CD4-positive, alpha-beta T cell treated with Interleukin-2 at 100 ng/mL for 4 hours (primary cell): ENCODE data around the gene AHDC1.

Source experiments
- DNase-seq: peaks from one replicate; pipeline ENCODE4 v3.0.0-alpha.2; 2020; ENCODE audit warnings: low spot score

Gene AHDC1

GRCh38 chr1:27527223-27527889 is 76.6 kb downstream of the AHDC1 start:
- peak; percentile 52 for DNase-seq

GRCh38 chr1:27526569-27527222 is 77.2 kb downstream of the AHDC1 start:
- no peak for DNase-seq

- peak; percentile 28 for DNase-seq
Observed at GRCh38 chr1:27525296-27526272, 78.4 kb downstream of the AHDC1 start.

- no peak for DNase-seq
Observed at GRCh38 chr1:27523337-27524020, 80.5 kb downstream of the AHDC1 start.

GRCh38 chr1:27522432-27523336 is 81.3 kb downstream of the AHDC1 start:
- DNase-seq: peak; percentile 73

GRCh38 chr1:27521861-27522431 is 82.0 kb downstream of the AHDC1 start:
- peak; percentile 13 for DNase-seq

- peak; percentile 54 for DNase-seq
Observed at GRCh38 chr1:27521336-27521831, 82.6 kb downstream of the AHDC1 start.

GRCh38 chr1:27520651-27521050 is 83.3 kb downstream of the AHDC1 start:
- no peak for DNase-seq

- DNase-seq: no peak
Observed at GRCh38 chr1:27519331-27520258, 84.3 kb downstream of the AHDC1 start.

- no peak for DNase-seq
Observed at GRCh38 chr1:27518808-27519207, 85.1 kb downstream of the AHDC1 start.

- DNase-seq: no peak
Observed at GRCh38 chr1:27517907-27518718, 85.8 kb downstream of the AHDC1 start.

- DNase-seq: no peak
Observed at GRCh38 chr1:27517301-27517700, 86.6 kb downstream of the AHDC1 start.

GRCh38 chr1:27515626-27516025 is 88.3 kb downstream of the AHDC1 start:
- no peak for DNase-seq

- no peak for DNase-seq
Observed at GRCh38 chr1:27513958-27514357, 90.0 kb downstream of the AHDC1 start.

- no peak for DNase-seq
Observed at GRCh38 chr1:27513528-27513927, 90.4 kb downstream of the AHDC1 start.

- no peak for DNase-seq
Observed at GRCh38 chr1:27509127-27510080, 94.5 kb downstream of the AHDC1 start.

GRCh38 chr1:27507960-27508665 is 95.8 kb downstream of the AHDC1 start:
- DNase-seq: no peak
